ENCODE data around the gene CDC5L. TPM values are rescaled to one million over a fixed set of nuclear protein-coding genes. Genes with fewer than 3 reads are reported as not detected.

The CDC5L gene
- total RNA-seq, 1 donor from 2014 or later = 26.2 TPM

Other genes with a start within 250 kb of the CDC5L start
- gene CAPN11, start 228.9 kb upstream of the CDC5L start, total RNA-seq = 0.28 and 2.2 TPM in 2 replicates
- 0.23 TPM in 1 of 2 replicates, not detected in the other for gene MYMX, start 170.8 kb upstream of the CDC5L start, total RNA-seq
- gene SLC29A1, start 164.1 kb upstream of the CDC5L start, total RNA-seq = 41.7 and 64.8 TPM in 2 replicates
- 558 and 784 TPM in 2 replicates for gene HSP90AB1, start 140.6 kb upstream of the CDC5L start, total RNA-seq
- gene SLC35B2, start 130.2 kb upstream of the CDC5L start, total RNA-seq = 43.1 and 52.7 TPM in 2 replicates
- gene NFKBIE, start 122.2 kb upstream of the CDC5L start, total RNA-seq = 13.4 and 41.7 TPM in 2 replicates
- gene TMEM151B, start 117.3 kb upstream of the CDC5L start, total RNA-seq = not detected in 2 replicates
- 17.5 and 23.6 TPM in 2 replicates for gene AARS2, start 74.4 kb upstream of the CDC5L start, total RNA-seq
- not detected in 2 replicates for gene SPATS1, start 45.1 kb upstream of the CDC5L start, total RNA-seq

Data from dermis blood vessel endothelial cell (primary cell).